ENCODE measurements around the gene LGALS3.

GRCh38 chr14:55158412-55158811 lies 29.4 kb downstream of the LGALS3 start:
- TF ChIP-seq CTCF (tag by site-specific recombination; IDR thresholded peaks at IDR 0.05) (no peak), ZBTB44 (tag by site-specific recombination; IDR thresholded peaks at IDR 0.05) (no peak), ZNF670 (tag by site-specific recombination; IDR thresholded peaks at IDR 0.05; ENCODE audit: low read depth) (no peak), ZEB2 (tag by site-specific recombination; IDR thresholded peaks at IDR 0.05) (no peak), SP2 (tag by site-specific recombination; IDR thresholded peaks at IDR 0.05) (no peak), ZNF621 (tag by site-specific recombination; IDR thresholded peaks at IDR 0.05) (no peak), ZBTB6 (tag by site-specific recombination; IDR thresholded peaks at IDR 0.05) (no peak), HOXD13 (CRISPR knock-in tag; IDR thresholded peaks at IDR 0.05; ENCODE audit: borderline replicate concordance) (no peak), ZFP41 (tag by site-specific recombination; IDR thresholded peaks at IDR 0.05; ENCODE audit: borderline replicate concordance) (no peak)

All from HEK293 (cell line).